ENCODE data around the gene ACSBG1.

ACSBG1 gene

DNA sequence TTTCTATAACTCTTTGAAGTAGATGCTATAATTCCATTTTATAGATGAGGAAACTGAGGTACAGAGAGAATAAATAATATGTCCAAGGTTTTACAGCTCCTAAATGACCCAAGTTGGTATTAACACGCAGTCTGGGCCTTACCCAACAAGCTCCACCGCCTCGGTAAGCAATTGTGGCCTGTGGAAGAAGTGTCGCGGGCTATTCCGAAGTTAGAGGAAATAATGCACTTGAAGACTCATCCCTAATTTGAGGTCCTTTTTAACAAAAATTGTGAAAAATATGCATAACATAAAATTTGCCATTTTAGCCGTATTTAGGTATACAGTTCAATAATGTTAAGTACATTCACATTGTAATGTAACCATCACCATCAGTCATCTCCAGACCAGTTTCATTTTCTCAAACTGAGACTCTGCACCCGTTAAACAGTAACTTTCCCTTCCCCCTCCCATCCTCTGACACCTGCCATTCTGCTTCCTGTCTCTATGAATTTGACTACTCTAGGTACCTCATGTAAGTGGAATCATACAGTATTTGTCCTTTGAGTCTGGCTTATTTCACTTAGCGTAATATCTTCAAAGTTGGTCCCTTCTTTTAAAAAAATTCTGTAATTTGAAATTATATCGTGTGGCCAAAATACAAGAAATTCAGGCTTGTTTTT lies 67.0 kb downstream of the ACSBG1 start:
- H3K36me3 ChIP-seq (ENCODE audit: low read length): peaks cover 12% of the 10 kb centered on the region; the same call in 1 of the 2 replicates
- H3F3A ChIP-seq (ENCODE audit: insufficient read depth): no peaks in the 10 kb centered on the region
- no peaks in the 10 kb centered on the region for H3K27me3 ChIP-seq (ENCODE audit: low read length)
- no peaks in the 10 kb centered on the region for H4K20me1 ChIP-seq (ENCODE audit: low read depth, low read length)
- H3K9me3 ChIP-seq (ENCODE audit: insufficient read depth, low read length): no peaks in the 10 kb centered on the region
- H3K27ac ChIP-seq (ENCODE audit: low read depth, low read length): no peak overlapping the region
- H3K9me2 ChIP-seq (replicated peaks; ENCODE audit: insufficient read depth, low read length): no peaks in the 10 kb centered on the region
- H3K4me2 ChIP-seq (ENCODE audit: low read depth, low read length, poor library complexity, severe bottlenecking): no peak overlapping the region
- no peaks in the 10 kb centered on the region for H3K79me2 ChIP-seq (ENCODE audit: insufficient read depth, low read length)
- no peak for TF ChIP-seq EZH2phosphoT487 (conservative IDR thresholded peaks at IDR 0.05; ENCODE audit: low read length)
- TF ChIP-seq, protein P1, sequence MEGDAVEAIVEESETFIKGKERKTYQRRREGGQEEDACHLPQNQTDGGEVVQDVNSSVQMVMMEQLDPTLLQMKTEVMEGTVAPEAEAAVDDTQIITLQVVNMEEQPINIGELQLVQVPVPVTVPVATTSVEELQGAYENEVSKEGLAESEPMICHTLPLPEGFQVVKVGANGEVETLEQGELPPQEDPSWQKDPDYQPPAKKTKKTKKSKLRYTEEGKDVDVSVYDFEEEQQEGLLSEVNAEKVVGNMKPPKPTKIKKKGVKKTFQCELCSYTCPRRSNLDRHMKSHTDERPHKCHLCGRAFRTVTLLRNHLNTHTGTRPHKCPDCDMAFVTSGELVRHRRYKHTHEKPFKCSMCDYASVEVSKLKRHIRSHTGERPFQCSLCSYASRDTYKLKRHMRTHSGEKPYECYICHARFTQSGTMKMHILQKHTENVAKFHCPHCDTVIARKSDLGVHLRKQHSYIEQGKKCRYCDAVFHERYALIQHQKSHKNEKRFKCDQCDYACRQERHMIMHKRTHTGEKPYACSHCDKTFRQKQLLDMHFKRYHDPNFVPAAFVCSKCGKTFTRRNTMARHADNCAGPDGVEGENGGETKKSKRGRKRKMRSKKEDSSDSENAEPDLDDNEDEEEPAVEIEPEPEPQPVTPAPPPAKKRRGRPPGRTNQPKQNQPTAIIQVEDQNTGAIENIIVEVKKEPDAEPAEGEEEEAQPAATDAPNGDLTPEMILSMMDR (IDR thresholded peaks at IDR 0.05; ENCODE audit: insufficient read depth, low read length, poor library complexity, severe bottlenecking): no peak
- H3K4me3 ChIP-seq (ENCODE audit: insufficient read depth, low read length, poor library complexity, severe bottlenecking): no peak overlapping the region
- H3K9ac ChIP-seq (ENCODE audit: low read length): no peak overlapping the region
- H2AFZ ChIP-seq (ENCODE audit: low read depth, low read length, severe bottlenecking): no peak overlapping the region

DNA sequence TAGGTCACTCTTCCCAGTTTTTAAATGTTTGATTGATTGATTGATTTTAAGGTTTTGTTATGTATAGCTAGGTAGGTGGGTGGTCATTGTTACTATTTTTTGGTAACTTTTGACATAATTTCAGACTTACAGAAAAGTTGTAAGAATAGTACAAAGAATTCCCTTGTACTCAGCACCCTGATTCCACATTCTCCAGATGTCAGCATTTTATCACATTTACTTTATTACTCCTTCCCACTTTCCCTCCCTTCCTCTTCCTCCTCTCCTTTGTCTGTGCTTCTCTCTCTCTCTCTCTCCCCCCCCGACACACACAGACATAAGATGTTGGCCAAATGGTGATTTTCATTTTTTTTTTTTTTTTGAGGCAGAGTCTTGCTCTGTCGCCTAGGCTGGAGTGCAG lies 70.4 kb downstream of the ACSBG1 start:
- Histone ChIP-seq H3K9ac (ENCODE audit: low read length) (no peak overlapping the region), H3K4me2 (ENCODE audit: low read depth, low read length, poor library complexity, severe bottlenecking) (no peak overlapping the region), H3K27me3 (ENCODE audit: low read length) (no peaks in the 10 kb centered on the region), H3K4me3 (ENCODE audit: insufficient read depth, low read length, poor library complexity, severe bottlenecking) (no peak overlapping the region), H2AFZ (ENCODE audit: low read depth, low read length, severe bottlenecking) (no peak overlapping the region), H3K9me2 (replicated peaks; ENCODE audit: insufficient read depth, low read length) (no peaks in the 10 kb centered on the region), H3K36me3 (ENCODE audit: low read length) (peaks cover 6% of the 10 kb centered on the region; the same call in 1 of the 2 replicates), H3K27ac (ENCODE audit: low read depth, low read length) (no peak overlapping the region), H3F3A (ENCODE audit: insufficient read depth) (no peaks in the 10 kb centered on the region), H3K9me3 (ENCODE audit: insufficient read depth, low read length) (no peaks in the 10 kb centered on the region), H4K20me1 (ENCODE audit: low read depth, low read length) (no peaks in the 10 kb centered on the region), H3K79me2 (ENCODE audit: insufficient read depth, low read length) (no peaks in the 10 kb centered on the region)
- TF ChIP-seq EZH2phosphoT487 (conservative IDR thresholded peaks at IDR 0.05; ENCODE audit: low read length): no peak
- TF ChIP-seq, protein P1 (IDR thresholded peaks at IDR 0.05; ENCODE audit: insufficient read depth, low read length, poor library complexity, severe bottlenecking): no peak

DNA sequence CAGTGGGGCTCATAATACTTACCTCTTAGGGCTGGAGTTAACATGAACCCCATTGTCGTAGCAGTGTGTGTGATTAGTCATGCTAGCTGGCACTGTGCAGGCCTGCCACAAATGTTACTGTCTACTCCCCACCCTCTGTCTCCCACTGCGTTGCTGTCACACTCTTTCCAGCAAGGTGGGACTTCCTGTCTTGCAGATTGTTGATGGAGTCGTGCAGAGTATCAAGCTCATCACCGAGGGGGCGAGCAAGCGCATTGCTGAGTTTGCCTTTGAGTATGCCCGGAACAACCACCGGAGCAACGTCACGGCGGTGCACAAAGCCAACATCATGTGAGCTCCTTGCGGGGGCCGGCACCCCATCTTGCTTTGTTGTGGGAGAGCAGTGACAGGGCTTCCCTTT lies 72.3 kb downstream of the ACSBG1 start:
- no peaks in the 10 kb centered on the region for H3K9me3 ChIP-seq (ENCODE audit: insufficient read depth, low read length)
- H3K27me3 ChIP-seq (ENCODE audit: low read length): no peaks in the 10 kb centered on the region
- no peaks in the 10 kb centered on the region for H3F3A ChIP-seq (ENCODE audit: insufficient read depth)
- no peaks in the 10 kb centered on the region for H4K20me1 ChIP-seq (ENCODE audit: low read depth, low read length)
- no peaks in the 10 kb centered on the region for H3K79me2 ChIP-seq (ENCODE audit: insufficient read depth, low read length)
- no peak overlapping the region for H3K4me3 ChIP-seq (ENCODE audit: insufficient read depth, low read length, poor library complexity, severe bottlenecking)
- TF ChIP-seq, protein P1 (IDR thresholded peaks at IDR 0.05; ENCODE audit: insufficient read depth, low read length, poor library complexity, severe bottlenecking): no peak
- TF ChIP-seq EZH2phosphoT487 (conservative IDR thresholded peaks at IDR 0.05; ENCODE audit: low read length): no peak
- H2AFZ ChIP-seq (ENCODE audit: low read depth, low read length, severe bottlenecking): no peak overlapping the region
- no peaks in the 10 kb centered on the region for H3K9me2 ChIP-seq (replicated peaks; ENCODE audit: insufficient read depth, low read length)
- no peak overlapping the region for H3K9ac ChIP-seq (ENCODE audit: low read length)
- no peak overlapping the region for H3K4me2 ChIP-seq (ENCODE audit: low read depth, low read length, poor library complexity, severe bottlenecking)
- H3K36me3 ChIP-seq (ENCODE audit: low read length): peaks cover 6% of the 10 kb centered on the region; the same call in 1 of the 2 replicates
- H3K27ac ChIP-seq (ENCODE audit: low read depth, low read length): no peak overlapping the region

All from SU-DHL-6 (cell line).